ENCODE measurements around the gene USP14.
"Not testable (repeated sequence)": the region's sequence is repeated elsewhere in the genome, so short reads cannot be mapped to it uniquely, and the experiment has no call there.

Gene USP14

DNA sequence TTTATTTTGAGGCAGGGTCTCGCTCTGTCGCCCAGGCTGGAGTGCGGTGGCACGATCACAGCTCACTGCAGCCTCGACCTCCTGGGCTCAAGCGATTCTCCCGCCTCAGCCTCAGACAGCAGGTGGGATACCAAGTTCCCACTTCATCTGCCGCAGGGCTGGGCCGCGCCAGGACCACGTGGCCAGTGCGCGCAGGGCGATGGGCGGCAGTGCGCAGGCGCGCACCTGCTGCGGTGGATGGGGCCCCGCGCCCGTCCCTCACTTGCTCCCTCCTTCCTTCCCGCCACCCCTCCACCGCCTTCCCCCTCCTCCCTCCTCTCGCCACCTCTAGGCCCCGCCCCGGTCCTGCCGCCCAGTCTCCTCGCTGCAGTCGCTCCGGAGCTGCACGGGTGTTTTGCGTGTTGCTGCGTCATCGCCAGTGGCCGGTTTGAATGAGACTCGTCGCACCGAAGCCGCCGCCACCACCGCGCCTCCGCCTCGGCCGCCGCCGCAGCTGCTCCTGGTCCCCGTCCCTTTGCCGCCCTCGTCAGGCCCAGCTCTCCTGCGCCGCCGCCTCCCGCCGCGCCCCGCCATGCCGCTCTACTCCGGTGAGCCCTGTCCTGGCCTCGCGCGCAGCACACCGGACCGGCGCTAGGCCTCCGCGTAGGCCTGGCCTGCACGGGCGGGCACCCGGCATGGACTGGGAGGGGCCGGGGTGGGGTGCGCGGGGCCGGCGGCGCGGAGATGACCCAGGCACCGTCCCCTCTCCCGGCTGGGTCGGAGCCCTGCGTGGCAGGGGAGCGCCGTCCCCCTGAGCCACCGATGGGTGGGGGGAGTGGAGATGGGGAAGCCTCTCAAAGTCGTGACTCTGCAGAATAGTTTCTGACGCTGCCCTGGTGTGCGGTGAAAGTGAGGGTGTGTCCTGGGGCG, at the start of gene USP14:
USP14 (plus strand) TSS at position 430 of the 909 bp plus-strand sequence; CDS start at position 572, 142 bp downstream.
- DNase-seq, result peak; percentile 70 to 98 (median 94)

DNA sequence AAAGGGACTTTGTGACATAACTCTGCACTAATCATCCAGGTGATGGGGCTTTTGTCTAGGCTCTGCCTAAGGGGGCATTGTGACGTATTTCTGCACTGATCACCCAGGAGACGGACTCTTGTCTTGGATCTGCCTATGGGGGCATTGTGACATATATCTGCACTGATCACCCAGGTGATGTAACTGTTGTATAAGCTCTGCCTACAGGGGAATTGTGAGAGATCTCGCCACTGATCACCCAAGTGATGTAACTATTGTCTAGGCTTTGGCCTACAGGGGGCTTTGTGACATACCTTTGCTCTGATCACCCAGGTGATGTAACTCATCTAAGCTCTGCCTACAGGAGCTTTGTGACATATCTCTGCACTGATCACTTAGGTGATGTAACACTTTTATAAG, 49.7 kb upstream of the USP14 start:
- not testable (repeated sequence) for DNase-seq

DNA sequence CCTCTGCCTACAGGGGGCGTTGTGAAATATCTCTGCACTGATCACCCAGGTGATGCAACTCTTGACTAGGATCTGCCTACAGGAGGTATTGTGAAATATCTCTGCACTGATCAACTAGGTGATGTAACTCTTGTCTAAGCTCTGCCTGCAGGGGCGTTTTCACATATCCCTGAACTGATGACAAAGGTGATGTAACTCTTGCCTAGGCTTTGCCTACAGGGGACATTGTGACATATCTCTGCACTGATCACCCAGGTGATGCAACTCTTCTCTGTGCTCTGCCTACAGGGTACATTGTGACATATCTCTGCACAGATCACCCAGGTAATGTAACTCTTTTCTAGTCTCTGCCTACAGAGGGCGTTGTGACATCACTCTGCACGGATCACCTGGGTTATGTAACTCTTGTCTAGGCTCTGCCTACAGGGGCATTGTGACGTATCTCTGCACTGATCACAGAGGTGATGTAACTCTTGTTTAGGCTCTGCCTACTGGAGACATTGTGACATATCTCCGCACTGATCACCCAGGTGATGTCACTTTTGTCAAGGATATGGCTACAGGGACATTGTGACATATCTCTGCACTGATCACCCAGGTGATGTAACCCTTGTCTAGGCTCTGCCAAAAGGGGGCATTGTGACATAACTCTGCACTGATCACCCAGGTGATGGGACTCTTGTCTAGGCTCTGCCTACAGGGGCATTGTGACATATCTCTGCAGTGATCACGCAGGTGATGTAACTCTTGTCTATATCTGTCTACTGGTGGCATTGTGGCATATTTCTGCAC, 49.0 kb upstream of the USP14 start:
- DNase-seq, result not testable (repeated sequence)

DNA sequence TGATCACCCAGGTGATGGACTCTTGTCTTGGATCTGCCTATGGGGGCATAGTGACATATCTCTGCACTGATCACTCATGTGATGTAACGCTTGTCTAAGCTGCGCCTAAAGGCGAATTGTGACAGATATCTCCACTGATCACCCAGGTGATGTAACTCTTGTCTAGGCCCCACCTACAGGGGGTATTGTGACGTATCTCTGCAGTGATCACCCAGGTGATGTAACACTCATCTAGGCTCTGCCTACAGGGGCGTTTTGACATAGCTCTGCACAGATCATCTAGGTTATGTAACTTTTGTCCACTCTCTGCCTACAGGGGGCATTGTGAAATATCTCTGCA, 48.5 kb upstream of the USP14 start:
- not testable (repeated sequence) for DNase-seq

DNA sequence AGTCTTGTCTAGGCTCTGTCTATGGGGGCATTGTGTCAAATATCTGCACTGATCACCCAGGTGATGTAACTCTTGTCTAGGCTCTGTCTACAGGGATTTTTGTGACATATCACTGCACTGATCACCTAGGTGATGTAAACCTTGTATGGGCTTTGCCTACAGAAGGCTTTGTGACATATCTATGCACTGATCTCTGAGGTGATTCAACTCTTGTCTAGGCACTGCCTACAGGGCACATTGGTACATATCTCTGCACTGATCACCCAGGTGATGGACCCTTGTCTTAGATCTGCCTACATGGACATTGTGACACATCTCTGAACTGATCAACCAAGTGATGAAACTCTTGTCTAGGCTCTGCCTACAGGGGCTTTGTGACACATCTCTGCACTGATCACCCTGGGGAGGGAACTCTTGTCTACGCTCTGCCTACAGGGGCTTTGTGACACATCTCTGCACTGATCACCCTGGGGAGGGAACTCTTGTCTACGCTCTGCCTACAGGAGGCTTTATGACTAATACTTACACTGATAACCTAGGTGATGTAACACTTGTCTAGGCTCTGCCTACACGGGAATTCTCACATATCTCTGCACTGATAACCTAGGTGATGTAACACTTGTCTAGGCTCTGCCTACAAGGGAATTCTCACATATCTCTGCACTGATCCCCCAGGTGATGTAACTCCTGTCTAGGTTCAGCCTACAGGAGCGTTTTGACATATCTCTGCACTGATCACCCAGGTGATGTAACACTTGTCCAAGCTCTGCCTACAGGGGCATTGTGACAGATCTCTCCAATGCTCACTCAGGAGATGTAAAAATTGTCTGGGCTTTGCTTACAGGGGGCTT, 47.8 kb upstream of the USP14 start:
- not testable (repeated sequence) for DNase-seq

GRCh38 chr18:111306-112014, 46.9 kb upstream of the USP14 start:
- DNase-seq, result no peak

DNA sequence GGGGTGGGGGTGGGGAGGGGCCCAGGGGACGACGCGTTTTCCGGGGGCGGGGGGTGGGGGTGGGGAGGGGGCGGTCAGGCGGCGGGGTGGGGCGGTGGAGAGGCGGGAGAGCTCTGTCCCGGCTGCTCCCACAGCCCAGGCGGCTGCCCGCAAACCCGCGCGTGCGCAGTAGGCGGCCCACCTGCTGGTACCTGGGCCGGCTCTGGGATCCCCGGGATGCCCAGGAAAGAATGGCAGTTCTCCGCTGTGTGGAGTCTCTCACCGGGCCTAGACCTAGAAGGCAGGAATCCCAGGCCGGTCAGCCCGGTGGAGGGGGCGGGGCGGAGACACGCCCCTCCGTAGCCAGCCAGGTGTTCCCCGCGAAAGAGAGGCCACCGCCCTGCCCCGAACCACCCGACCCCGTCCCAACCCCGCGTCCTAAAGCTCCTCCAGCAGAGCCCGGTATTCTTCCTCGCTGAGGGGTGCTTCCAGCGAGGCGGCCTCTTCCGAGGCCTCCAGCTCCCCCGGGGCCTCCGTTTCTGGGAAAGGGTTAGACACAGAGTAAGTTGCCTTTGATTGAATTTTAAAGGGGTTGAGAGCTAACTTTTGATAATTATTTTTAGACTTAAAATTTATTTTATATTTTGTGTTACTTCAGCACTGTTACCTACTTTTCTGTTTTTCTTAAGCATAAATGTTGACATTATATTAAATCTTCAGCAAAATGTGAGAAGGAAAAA, 46.2 kb upstream of the USP14 start:
- DNase-seq, result not testable (repeated sequence)

- DNase-seq, result not testable (repeated sequence)
Observed at GRCh38 chr18:120539-121260, 37.7 kb upstream of the USP14 start.

GRCh38 chr18:135045-135444, 23.3 kb upstream of the USP14 start:
- DNase-seq, result no peak

GRCh38 chr18:136433-136832, 21.9 kb upstream of the USP14 start:
- DNase-seq, result no peak

DNA sequence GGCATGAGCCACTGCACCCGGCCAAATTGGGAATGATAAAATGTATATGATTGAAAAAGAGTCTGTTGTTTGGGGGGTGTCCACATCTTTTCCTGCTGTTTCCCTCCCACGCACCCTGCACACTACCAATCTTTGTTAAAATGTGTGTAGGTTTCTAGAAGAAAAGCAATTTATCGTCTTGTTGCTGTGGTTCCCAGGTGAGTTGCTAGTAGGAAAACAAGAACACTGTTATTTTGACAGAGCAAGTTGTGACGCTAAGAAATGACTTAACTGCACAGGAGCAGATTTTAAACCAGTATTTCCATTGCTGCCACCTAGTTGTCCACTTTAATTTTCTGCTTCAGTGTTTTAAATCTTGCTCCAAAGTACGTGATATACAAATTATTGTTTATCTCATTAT, 21.0 kb upstream of the USP14 start:
- DNase-seq, result no peak

DNA sequence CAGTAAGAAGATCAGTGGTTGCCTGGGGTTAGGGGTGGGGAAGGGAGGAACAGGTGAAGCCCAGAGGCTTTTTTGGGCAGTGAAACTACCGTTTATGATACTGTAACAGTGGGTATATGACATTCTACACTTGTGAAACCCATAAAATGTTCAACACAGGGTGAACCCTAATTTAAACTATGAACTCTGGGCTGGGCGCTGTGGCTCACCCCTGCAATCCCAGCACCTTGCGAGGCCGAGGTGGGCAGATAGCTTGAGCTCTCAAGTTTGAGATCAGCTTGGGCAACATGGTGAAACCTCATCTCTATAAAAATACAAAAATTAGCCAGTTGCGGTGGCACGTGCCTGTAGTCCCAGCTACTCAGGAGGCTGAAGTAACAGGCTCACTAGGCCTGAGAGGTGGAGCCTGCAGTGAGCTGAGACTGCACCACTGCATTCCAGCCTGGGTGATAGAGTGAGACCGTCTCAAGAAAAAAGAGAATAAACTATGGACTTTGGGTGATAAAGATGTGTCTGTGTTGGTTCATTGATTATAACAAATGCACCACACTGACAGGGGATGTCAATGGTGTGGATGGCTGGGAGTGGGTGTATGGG, 17.6 kb upstream of the USP14 start:
- DNase-seq, result no peak

DNA sequence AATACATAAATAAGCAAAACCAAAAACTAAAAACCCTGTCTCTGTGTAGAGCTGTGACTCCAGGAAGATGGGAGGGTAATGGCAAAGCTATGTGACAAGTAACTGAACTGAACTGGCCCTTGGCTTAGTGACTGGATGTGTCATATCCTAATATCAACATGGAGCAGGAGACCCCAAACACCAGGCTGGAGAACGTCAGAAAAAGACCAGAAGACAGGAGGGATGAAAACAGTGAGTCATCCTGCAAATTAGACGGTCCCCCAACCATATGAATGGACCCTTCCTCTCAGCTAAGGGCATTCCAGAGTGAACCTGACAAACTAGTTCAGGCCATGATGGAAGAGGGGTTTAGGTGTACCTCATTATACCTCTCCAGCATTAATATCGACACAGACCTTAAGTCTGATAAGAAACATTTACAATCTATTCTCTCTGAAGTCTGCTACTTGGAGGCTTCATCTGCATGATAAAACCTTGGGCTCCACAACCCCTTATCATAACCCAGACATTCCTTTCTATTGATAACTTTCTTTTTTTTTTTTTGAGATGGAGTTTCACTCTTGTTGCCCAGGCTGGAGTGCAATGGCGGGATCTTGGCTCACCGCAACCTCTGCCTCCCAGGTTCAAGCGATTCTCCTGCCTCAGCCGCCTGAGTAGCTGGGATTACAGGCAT, 15.6 kb upstream of the USP14 start:
- not testable (repeated sequence) for DNase-seq

GRCh38 chr18:148841-149240, 9.5 kb upstream of the USP14 start:
- DNase-seq, result no peak

DNA sequence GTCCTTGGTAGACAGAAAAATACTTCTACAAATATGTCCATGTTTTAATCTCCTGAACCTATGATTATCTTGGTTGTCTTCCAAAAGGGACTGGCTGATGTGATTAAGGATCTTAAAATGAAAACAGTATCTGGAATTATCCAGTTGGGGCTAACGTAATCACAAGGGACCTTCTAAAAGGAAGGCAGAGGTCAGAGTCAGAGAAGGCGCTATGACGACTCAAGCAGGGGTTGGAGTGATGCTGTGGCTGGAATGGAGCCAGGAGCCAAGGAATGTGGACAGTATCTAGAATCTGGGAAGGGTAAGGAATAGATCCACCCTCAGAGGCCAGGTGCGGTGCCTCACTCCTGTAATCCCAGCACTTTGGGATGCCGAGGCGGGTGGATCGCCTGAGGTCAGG, 4.2 kb upstream of the USP14 start:
- no peak for DNase-seq

DNA sequence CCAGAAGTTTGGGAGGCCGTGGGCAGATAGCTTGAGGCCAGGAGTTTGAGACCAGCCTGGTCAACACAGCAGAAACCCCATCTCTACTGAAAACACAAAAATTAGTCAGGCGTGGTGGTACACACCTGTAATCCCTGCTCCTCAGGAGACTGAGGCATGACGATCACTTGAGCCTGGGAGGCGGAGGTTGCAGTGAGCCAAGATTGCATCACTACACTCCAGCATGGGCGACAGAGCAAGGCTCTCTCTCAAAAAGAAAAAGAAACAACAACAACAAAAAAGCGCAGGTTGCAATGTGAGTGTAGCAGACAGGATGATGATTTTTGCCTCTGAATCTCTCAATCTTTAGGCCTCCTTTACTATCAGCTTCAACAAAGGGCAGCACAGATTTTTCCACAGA, 2.7 kb upstream of the USP14 start:
- DNase-seq, result no peak

- no peak for DNase-seq
Observed at GRCh38 chr18:156514-157230, 1.7 kb upstream of the USP14 start.

Measured in amygdala (tissue), 56 donors.